VCaP (cell line): ENCODE results near the gene PEX14.
A peak's percentile ranks its signal among the peaks of the same experiment; 100 is the strongest.

Experiments
- H3K27ac ChIP-seq: fragments of 450-650 bp; 2 replicates; pipeline ENCODE4 v1.5.1; 2017
- CTCF ChIP-seq: fragments of 450-650 bp; conservative IDR thresholded peaks from 2 replicates; pipeline ENCODE4 v1.5.1; 2017; ENCODE audit warnings: mild to moderate bottlenecking, moderate library complexity

The PEX14 gene

GRCh38 chr1:10635085-10635896 lies 160.5 kb downstream of the PEX14 start:
- TF ChIP-seq CTCF: no peak
- peak overlapping the region; percentile 99 for H3K27ac ChIP-seq

GRCh38 chr1:10635992-10636391 lies 161.2 kb downstream of the PEX14 start:
- peak overlapping the region; percentile 99 for H3K27ac ChIP-seq
- TF ChIP-seq CTCF: no peak

GRCh38 chr1:10637400-10637799 lies 162.7 kb downstream of the PEX14 start:
- no peak for TF ChIP-seq CTCF
- H3K27ac ChIP-seq: peak overlapping the region; percentile 99

GRCh38 chr1:10637834-10638558 lies 163.2 kb downstream of the PEX14 start:
- peak overlapping the region; percentile 99 for H3K27ac ChIP-seq
- no peak for TF ChIP-seq CTCF

- no peak for TF ChIP-seq CTCF
- peak overlapping the region; percentile 99 for H3K27ac ChIP-seq
Measured at GRCh38 chr1:10638559-10639005, 163.8 kb downstream of the PEX14 start.

- no peak for TF ChIP-seq CTCF
Measured at GRCh38 chr1:10639011-10639774, 164.4 kb downstream of the PEX14 start.

More at GRCh38 chr1:10639011-10639774, 164.4 kb downstream of the PEX14 start:
- H3K27ac ChIP-seq: no peak overlapping the region
